NCI-H2227 (cell line): Measurements from ENCODE around the gene SNAP25.

Source experiments
- DNase-seq: peaks from one replicate; lab custom pipeline; 2025; ENCODE audit not compliant: unreplicated experiment; lab: John Stamatoyannopoulos, UW

The SNAP25 gene

GRCh38 chr20:10261702-10262101 lies 43.1 kb downstream of the SNAP25 start:
- no peak for DNase-seq

DNA sequence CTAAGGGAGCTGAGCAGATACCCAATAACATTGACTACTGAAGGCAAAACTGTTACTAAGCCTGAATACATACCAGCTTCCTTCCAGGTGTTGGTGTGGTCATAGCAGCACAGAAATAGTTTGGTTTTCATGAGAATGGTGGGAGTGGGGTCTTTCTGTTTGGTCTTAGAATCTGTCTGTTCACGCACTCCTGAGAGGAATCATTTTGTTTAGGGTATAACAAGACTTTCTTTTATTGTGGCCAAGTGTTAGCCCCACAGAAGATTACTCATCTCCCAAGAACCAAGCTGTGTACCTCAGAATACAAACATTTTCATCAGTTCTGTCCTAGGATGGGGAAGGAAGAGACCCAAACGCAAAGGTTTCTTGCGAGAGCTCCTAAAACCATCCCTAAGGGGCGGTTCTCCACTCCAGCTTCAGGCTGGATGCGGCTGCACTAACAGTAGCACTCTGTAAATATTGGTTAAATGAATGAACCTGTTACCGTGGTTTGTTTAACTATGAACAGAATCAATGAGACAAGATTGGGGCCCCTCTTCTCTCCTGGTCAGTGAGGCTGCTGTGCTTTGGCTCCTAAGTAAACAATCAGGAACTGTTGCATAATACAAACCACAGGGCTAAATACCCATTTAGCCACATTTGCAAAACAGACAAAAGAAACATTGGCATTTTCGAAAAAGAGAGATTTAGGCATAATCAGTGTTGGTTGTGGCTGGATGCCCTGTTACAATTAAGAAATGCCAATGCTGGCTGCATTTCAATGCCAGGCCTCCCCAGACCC lies 44.9 kb downstream of the SNAP25 start:
- DNase-seq = no peak

- no peak for DNase-seq
Observed at GRCh38 chr20:10264166-10264558, 45.5 kb downstream of the SNAP25 start.

DNA sequence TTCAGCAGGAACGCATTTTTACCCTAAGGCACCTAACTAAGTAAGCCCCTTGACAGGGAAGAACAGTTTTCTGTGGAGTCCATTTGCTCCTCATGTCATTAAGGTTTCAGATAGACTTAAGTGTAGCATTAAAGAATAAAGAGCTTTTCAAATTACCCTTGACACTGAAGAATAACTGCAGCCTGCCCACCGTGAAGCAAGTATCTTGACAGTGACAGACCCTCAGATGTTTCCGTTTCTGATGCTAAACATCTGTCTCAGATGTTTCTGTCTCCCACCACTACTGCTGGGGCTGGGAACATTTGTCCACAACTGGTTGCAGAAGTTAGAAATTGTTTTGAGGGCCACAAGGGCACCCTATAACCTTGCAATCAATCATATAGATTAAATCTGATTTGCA lies 50.0 kb downstream of the SNAP25 start:
- DNase-seq = no peak

GRCh38 chr20:10270630-10271029 lies 52.0 kb downstream of the SNAP25 start:
- no peak for DNase-seq

GRCh38 chr20:10271494-10272219 lies 53.0 kb downstream of the SNAP25 start:
- no peak for DNase-seq

DNA sequence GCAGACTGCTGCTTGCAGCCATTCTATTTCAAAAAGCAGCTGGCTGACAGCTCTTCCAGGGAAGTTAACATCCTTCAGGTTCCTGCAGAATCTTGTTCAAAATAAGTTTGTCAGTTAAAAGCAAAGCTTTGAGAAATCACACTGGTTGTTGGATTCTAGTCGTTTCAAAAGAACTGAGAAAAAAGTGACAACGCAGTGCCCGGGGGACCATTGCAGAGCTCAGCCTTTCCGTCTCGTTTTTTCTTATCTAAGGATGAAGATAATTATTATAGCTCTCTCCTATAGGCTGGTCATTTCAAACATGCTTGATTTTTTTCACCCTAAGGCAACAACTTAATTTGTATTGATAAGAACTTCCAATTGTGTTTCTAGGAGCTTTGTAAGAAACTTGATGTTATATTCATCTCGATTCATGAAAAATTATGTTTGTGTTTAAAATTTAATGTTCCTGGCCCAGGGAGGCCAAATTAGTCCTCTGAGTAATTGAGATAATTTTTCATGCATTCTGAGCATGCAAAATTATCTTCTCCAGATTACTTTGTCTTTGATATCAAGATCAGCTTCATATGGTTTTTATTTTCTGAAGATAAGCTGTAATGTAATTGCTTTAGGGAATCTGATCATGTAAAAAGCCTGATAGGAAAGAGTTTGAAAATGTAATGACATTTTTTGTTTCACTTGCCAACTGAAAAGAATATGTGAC lies 58.4 kb downstream of the SNAP25 start:
- no peak for DNase-seq

DNA sequence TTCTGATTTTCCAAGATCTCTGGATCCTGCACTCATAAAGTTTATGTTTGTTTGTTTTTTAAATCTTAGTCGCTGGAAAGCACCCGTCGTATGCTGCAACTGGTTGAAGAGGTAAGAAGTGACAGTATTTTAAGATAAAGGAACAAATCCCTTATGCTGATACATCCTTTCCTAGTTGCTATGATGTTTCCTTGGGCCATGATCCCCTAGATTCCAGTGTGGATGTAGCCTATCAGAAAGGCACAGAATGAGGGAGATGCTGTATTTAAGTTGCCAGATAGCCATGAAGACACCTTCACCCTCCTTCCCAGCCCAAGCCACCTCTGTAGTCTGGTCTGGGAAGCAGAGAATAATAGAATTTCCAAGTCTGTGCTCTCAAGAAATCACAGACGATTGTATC lies 59.0 kb downstream of the SNAP25 start:
- DNase-seq = no peak

DNA sequence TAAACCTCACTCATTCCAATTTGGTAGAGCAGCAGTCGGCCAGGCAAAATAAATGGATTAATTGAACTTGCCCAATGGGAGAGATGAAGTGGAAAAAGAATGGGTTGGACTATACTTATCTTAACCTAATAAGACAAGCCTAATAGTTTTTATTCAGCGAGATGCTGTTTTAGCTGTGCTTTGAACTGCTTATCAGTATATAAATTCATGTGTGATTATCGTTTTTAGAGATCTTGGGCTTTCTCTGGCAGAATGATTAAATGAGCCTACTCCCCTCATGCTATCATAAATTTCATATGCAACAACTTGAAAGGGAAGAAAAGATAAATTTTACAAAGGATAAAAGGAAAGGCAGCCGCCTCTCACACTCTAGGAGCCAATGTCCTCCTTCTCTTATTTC lies 59.8 kb downstream of the SNAP25 start:
- no peak for DNase-seq

GRCh38 chr20:10280018-10280908 lies 61.6 kb downstream of the SNAP25 start:
- no peak for DNase-seq

- no peak for DNase-seq
Observed at GRCh38 chr20:10281911-10282310, 63.3 kb downstream of the SNAP25 start.

GRCh38 chr20:10282979-10283456 lies 64.4 kb downstream of the SNAP25 start:
- no peak for DNase-seq

DNA sequence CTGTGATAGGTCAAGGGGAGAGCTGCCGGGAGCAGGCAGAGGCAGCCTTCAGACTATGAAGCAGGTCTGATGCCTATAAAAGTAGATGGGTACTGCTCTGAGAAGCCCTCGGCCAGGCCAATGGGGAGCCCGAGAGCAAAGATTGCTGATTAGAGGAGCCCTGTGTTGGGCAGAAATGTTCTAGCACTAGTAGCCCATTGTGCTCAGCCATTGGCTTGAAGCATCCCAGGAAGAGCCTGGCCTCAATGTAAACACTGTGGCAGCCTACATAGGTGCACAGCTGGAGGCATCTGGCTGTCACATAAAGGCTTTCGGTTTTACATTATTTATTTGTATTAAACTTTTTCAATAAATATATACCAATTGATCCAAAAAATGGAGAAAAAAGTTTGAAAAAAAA lies 67.7 kb downstream of the SNAP25 start:
- DNase-seq = no peak

GRCh38 chr20:10288421-10288820 lies 69.8 kb downstream of the SNAP25 start:
- no peak for DNase-seq

DNA sequence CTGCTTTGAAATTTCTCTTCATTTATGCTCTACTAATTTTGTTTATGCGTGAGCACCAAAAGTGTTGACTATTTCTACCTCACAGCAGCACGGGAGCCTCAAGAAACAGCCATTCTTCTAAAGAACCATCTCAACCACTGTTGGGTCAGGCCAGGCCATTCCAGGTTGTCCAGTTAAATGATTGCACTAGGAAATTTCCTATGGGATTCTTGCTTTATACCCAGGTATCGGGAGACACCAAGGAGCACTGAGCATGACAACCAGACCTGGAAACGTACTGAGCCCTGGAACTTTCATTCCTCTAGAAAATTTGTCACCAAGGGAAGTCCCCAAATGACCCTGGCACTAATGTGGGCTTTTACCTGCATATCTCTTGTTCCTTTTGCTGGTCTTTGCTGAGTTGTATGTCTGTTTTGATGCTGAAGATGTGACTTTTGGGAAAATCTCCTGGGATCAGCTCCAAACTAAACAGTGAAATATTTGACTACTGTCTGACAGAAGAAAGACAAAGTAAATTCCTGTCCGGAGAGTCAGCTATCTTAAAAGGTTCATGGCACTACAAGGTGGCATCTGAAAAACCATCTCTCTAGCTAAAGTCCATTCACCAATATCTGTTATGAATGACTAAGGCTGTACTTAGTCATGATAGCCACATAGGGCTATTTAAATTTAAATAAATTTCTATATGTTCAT lies 70.5 kb downstream of the SNAP25 start:
- DNase-seq = no peak

DNA sequence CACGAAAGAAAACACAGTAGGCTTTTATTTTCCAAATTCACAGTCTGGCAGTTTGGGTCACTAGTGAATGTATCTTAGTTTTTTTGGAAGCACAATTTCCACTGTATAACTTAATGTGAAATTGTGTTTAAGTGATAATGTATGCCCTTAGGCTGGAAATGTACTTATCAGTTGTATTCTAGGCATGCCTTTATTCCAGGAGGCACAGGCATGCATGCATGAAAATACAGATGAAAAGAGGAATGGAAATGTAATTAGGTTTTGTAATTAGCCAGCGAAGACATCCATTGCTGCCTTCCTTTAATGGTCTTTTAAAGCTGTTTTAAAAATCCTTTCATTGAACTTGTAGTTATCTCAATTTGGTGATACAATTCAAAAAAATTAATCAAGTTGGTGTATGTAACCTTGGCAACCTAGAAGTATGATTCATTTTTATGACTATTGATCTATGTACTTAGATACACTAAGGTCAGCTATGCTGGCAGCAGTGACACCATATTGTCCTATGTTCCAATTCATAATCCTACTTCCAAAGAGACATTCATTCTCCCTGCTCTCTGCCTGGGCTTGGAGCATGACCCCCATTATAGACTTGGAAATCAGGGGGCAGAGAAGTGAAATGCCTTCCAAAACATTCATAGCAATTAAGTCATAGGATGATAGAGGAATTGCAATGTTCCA lies 73.1 kb downstream of the SNAP25 start:
- DNase-seq = no peak

DNA sequence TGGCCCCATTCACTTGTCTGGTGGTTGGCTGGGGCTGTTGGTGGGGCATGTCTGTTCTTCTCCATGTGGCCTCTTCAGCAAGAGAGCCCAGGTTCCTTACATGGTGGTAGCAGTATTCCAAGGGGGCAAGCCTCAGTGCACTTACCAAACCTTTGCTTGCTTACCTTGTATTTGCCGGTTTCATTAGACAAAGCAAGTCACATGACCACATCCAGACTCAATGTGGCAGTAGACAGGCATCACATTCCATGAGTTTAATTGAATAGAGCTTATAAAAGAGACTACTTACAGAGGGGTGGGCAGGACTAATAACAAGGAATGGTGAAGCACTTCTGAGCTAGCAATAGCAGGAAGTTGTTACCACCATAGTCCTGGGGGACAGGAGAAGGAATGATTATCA lies 78.6 kb downstream of the SNAP25 start:
- DNase-seq = no peak

DNA sequence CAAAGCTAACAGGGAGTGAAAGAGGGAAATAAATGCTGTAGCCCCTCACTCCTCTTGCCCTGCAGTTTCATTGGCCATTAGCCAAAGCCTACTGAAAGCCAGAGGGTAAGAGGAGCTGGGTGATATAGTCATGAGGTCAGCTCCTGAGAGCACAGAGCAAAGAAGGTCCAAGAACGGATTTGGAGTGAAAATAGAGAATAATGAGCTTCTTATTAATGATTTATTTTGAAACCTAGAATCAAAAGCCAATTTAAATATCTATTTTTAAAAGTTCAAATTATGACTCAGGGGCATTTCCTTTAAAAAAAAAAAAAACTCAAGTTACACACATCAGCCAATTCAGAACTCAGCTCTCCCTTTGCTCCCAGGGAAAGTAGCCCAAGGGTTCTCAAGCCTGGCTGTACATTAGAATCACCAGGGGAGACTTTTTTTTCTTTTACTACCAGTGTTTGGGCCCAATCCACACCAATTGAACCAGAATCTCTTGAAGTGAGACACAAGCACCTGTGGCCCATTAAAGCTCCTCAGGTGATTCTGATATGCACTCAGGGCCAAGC lies 79.1 kb downstream of the SNAP25 start:
- no peak for DNase-seq
